HepG2 (cell line): ENCODE measurements around the gene DDR2. TPM values are rescaled to one million over a fixed set of nuclear protein-coding genes. Genes with fewer than 3 reads are reported as not detected.
A peak's percentile ranks its signal among the peaks of the same experiment; 100 is the strongest.

Experiments
- HNRNPL ChIP-seq: fragments of 200-400 bp; formaldehyde crosslinking; IDR thresholded peaks from 2 replicates; pipeline ENCODE4 v1.6.1; 2017; ENCODE audit warnings: mild to moderate bottlenecking, low read depth, low read length
- SCMH1 ChIP-seq: sonication (generic); formaldehyde crosslinking; IDR thresholded peaks from 2 replicates; pipeline ENCODE4 v1.9.0; 2021; ENCODE audit warnings: missing genetic modification reagents, mild to moderate bottlenecking, borderline replicate concordance
- ZNF660 ChIP-seq: sonication (generic); formaldehyde crosslinking; IDR thresholded peaks from 2 replicates; pipeline ENCODE4 v1.5.1; 2020; ENCODE audit warnings: mild to moderate bottlenecking, low read depth, missing genetic modification reagents, borderline replicate concordance
- polyA plus RNA-seq, 8 experiments: library from polyadenylated mRNA; depleted of rRNA in 3 of 8; stranded (reverse) in 7 of 8; unstranded in 1 of 8; fragments of >200 nt; fragmentation: Illumina TruSeq in 4 of 8; extraction: Trizol in 4 of 8; gene quantifications; 2 replicates each; pipeline versions ENCODE4 v1.2.1 to v1.2.3, GENCODE V29; 2011 to 2016; ENCODE audit warnings: low read depth in 4 of 8, missing spikeins in 1 of 8, mixed read lengths in 1 of 8; ENCODE audit not compliant: insufficient read depth in 1 of 8
- total RNA-seq, 5 experiments: library from RNA; depleted of rRNA; stranded (reverse); fragments of >200 nt; fragmentation: Illumina TruSeq; extraction: Trizol; gene quantifications; 2 replicates each; pipeline ENCODE4 v1.2.3, GENCODE V29; 2016; ENCODE audit warnings: low read depth in 1 of 5
- TF ChIP-seq, protein P1 (sequence below): sonication (generic); formaldehyde crosslinking; IDR thresholded peaks from 2 replicates; pipeline ENCODE4 v1.5.1; 2020; ENCODE audit warnings: mild to moderate bottlenecking, missing genetic modification reagents, borderline replicate concordance
- TF ChIP-seq, protein P2 (sequence below): sonication (generic); formaldehyde crosslinking; IDR thresholded peaks from 2 replicates; pipeline ENCODE4 v1.5.0; 2020; ENCODE audit warnings: missing genetic modification reagents, mild to moderate bottlenecking, borderline replicate concordance

Gene DDR2
- total and polyA plus RNA-seq, 2 of the 13 experiments (the other 11 are each of a cell fraction or from before 2014, with no cell fraction given): 0.36 to 0.38 TPM

DNA sequence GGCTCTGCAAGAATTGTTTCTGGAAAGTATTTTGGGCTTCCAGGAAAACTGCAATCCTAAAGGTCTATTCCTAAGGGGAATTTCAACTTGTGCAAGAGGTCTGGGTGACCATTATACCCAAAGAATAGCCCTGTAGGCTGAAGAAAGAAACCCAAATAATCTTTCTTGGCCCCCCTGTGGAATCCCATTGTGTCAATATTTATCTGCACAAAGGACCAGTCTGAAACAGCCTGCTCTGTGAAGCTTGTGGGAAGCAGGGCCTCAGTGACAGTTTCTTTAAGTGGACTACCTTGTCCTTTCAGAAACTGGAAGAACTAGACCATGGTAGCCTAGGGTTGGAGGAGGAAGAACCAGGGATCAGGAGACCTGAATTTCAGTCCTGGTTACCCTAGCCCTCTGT is 99.8 kb downstream of the DDR2 start (continued):
- TF ChIP-seq, protein P1, sequence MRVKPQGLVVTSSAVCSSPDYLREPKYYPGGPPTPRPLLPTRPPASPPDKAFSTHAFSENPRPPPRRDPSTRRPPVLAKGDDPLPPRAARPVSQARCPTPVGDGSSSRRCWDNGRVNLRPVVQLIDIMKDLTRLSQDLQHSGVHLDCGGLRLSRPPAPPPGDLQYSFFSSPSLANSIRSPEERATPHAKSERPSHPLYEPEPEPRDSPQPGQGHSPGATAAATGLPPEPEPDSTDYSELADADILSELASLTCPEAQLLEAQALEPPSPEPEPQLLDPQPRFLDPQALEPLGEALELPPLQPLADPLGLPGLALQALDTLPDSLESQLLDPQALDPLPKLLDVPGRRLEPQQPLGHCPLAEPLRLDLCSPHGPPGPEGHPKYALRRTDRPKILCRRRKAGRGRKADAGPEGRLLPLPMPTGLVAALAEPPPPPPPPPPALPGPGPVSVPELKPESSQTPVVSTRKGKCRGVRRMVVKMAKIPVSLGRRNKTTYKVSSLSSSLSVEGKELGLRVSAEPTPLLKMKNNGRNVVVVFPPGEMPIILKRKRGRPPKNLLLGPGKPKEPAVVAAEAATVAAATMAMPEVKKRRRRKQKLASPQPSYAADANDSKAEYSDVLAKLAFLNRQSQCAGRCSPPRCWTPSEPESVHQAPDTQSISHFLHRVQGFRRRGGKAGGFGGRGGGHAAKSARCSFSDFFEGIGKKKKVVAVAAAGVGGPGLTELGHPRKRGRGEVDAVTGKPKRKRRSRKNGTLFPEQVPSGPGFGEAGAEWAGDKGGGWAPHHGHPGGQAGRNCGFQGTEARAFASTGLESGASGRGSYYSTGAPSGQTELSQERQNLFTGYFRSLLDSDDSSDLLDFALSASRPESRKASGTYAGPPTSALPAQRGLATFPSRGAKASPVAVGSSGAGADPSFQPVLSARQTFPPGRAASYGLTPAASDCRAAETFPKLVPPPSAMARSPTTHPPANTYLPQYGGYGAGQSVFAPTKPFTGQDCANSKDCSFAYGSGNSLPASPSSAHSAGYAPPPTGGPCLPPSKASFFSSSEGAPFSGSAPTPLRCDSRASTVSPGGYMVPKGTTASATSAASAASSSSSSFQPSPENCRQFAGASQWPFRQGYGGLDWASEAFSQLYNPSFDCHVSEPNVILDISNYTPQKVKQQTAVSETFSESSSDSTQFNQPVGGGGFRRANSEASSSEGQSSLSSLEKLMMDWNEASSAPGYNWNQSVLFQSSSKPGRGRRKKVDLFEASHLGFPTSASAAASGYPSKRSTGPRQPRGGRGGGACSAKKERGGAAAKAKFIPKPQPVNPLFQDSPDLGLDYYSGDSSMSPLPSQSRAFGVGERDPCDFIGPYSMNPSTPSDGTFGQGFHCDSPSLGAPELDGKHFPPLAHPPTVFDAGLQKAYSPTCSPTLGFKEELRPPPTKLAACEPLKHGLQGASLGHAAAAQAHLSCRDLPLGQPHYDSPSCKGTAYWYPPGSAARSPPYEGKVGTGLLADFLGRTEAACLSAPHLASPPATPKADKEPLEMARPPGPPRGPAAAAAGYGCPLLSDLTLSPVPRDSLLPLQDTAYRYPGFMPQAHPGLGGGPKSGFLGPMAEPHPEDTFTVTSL (CRISPR knock-in tag): peak; percentile 67; the same call in 1 of the 2 replicates
- TF ChIP-seq HNRNPL: no peak
- TF ChIP-seq, protein P2, sequence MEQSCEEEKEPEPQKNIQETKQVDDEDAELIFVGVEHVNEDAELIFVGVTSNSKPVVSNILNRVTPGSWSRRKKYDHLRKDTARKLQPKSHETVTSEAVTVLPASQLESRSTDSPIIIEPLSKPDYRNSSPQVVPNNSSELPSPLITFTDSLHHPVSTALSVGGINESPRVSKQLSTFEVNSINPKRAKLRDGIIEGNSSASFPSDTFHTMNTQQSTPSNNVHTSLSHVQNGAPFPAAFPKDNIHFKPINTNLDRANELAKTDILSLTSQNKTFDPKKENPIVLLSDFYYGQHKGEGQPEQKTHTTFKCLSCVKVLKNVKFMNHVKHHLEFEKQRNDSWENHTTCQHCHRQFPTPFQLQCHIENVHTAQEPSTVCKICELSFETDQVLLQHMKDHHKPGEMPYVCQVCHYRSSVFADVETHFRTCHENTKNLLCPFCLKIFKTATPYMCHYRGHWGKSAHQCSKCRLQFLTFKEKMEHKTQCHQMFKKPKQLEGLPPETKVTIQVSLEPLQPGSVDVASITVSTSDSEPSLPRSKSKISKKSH: no peak
- TF ChIP-seq ZNF660: no peak
- TF ChIP-seq SCMH1 (CRISPR knock-in tag): no peak
